A673 (cell line): Measurements from ENCODE around the gene LFNG. TPM values are rescaled to one million over a fixed set of nuclear protein-coding genes. Genes with fewer than 3 reads are reported as not detected.

Experiments used
- BruUV-seq: library from RNA; stranded (reverse); fragments of 400-500 nt; replicated peaks from 2 replicates; lab custom pipeline; 2021; lab: Mats Ljungman, UMichigan
- CTCF ChIA-PET: fragments of 300-600 bp; sonication (Branson Sonifier 250); formaldehyde crosslinking; loops from one replicate; lab custom pipeline; 2022; ENCODE audit warnings: antibody characterized with exemption; lab: Charles Lee
- POLR2A ChIA-PET: fragments of 300-600 bp; sonication (Branson Sonifier 250); formaldehyde crosslinking; loops from one replicate; lab custom pipeline; 2022; ENCODE audit warnings: antibody characterized with exemption; ENCODE audit not compliant: low non-redundant PET; lab: Charles Lee
- DNase-seq: peaks from one replicate; pipeline ENCODE4 v3.0.0-alpha.2; 2015; ENCODE audit warnings: low spot score
- H3K27ac ChIP-seq: fragments of 200-600 bp; sonication (generic); 2 replicates; pipeline ENCODE4 v1.5.1; 2016; ENCODE audit warnings: mixed run types, low read depth, mild to moderate bottlenecking, mixed read lengths, antibody characterized with exemption, low read length; ENCODE audit not compliant: poor library complexity, severe bottlenecking
- H3K27me3 ChIP-seq: fragments of 200-600 bp; sonication (generic); replicated peaks from 2 replicates; pipeline ENCODE4 v1.6.1; 2017; ENCODE audit warnings: mixed run types, low read depth, mild to moderate bottlenecking, mixed read lengths, antibody characterized with exemption, low read length; ENCODE audit not compliant: insufficient read depth, poor library complexity
- H3K36me3 ChIP-seq: fragments of 200-600 bp; sonication (generic); 2 replicates; pipeline ENCODE4 v1.6.1; 2016; ENCODE audit warnings: mixed run types, mild to moderate bottlenecking, mixed read lengths, antibody characterized with exemption, low read length; ENCODE audit not compliant: insufficient read depth, poor library complexity, severe bottlenecking
- H3K4me1 ChIP-seq: fragments of 200-600 bp; sonication (generic); 2 replicates; pipeline ENCODE4 v1.6.1; 2017; ENCODE audit warnings: mixed run types, mild to moderate bottlenecking, mixed read lengths, antibody characterized with exemption, low read length; ENCODE audit not compliant: insufficient read depth, poor library complexity, severe bottlenecking
- H3K4me3 ChIP-seq: fragments of 200-600 bp; sonication (generic); 2 replicates; pipeline ENCODE4 v1.5.1; 2016; ENCODE audit warnings: low read depth, mixed run types, mild to moderate bottlenecking, mixed read lengths, low read length; ENCODE audit not compliant: poor library complexity, severe bottlenecking
- H3K9me3 ChIP-seq: fragments of 200-600 bp; sonication (generic); 2 replicates; pipeline ENCODE4 v1.6.1; 2016; ENCODE audit warnings: mixed run types, low read depth, mild to moderate bottlenecking, mixed read lengths, antibody characterized with exemption, low read length; ENCODE audit not compliant: poor library complexity, severe bottlenecking
- CTCF ChIP-seq: fragments of 300-800, 200-600 bp; sonication (generic); conservative IDR thresholded peaks from 2 replicates; pipeline ENCODE4 v1.5.1; 2017; ENCODE audit warnings: low read depth, mild to moderate bottlenecking, antibody characterized with exemption, low read length, moderate library complexity, mixed read lengths
- EZH2 ChIP-seq: fragments of 200-600 bp; sonication (generic); IDR thresholded peaks from 2 replicates; pipeline ENCODE4 v1.6.1; 2017; ENCODE audit warnings: borderline replicate concordance, low read depth, mild to moderate bottlenecking, mixed read lengths, antibody characterized with exemption, low read length; ENCODE audit not compliant: poor library complexity, severe bottlenecking
- intact Hi-C: fragments of 100-400 bp; cut with micrococcal nuclease; formaldehyde crosslinking; loops from one replicate; pipeline ENCODE4 v1.10.0; 2022; ENCODE audit not compliant: unreplicated experiment
- total RNA-seq: library from RNA; stranded (reverse); gene quantifications from 2 replicates; pipeline ENCODE4 v1.2.3, GENCODE V29; 2021

The LFNG gene
- total RNA-seq, 1 experiment from 2014 or later: 11.7 TPM

- intact Hi-C loops: no loop called here
- DNase-seq: peak; percentile 49
- Histone ChIP-seq H3K4me3 (no peak overlapping the region), H3K4me1 (peaks cover 43% of the 10 kb centered on the region), H3K27ac (no peak overlapping the region), H3K36me3 (no peaks in the 10 kb centered on the region), H3K9me3 (no peaks in the 10 kb centered on the region), H3K27me3 (no peaks in the 10 kb centered on the region)
- TF ChIP-seq CTCF (0 out of 2 replicates have a peak, but pooled peaks have one; percentile 14), EZH2 (no peak)
- CTCF ChIA-PET: no interaction called here
- no TSS peak for BruUV-seq
- POLR2A ChIA-PET: no interaction called here
Observed at GRCh38 chr7:2521952-2522591, 2.5 kb downstream of the LFNG start.

- H3K36me3 ChIP-seq: no peaks in the 10 kb centered on the region
- H3K27ac ChIP-seq: no peak overlapping the region
- peaks cover 38% of the 10 kb centered on the region for H3K4me1 ChIP-seq
- no peak overlapping the region for H3K4me3 ChIP-seq
- intact Hi-C loops: no loop called here
- ChIA-PET POLR2A (no interaction called here), CTCF (no interaction called here)
- BruUV-seq: no TSS peak
- DNase-seq: peak; percentile 76
- H3K9me3 ChIP-seq: no peaks in the 10 kb centered on the region
- H3K27me3 ChIP-seq: no peaks in the 10 kb centered on the region
- TF ChIP-seq EZH2 (no peak), CTCF (no peak)
Observed at GRCh38 chr7:2522780-2523433, 3.3 kb downstream of the LFNG start.

- BruUV-seq: no TSS peak
- no peak for TF ChIP-seq EZH2
- TF ChIP-seq CTCF: no peak
- no peaks in the 10 kb centered on the region for H3K9me3 ChIP-seq
- no peak overlapping the region for H3K4me3 ChIP-seq
- ChIA-PET CTCF (no interaction called here), POLR2A (no interaction called here)
- H3K36me3 ChIP-seq: no peaks in the 10 kb centered on the region
- H3K27ac ChIP-seq: no peak overlapping the region
- H3K4me1 ChIP-seq: peaks cover 32% of the 10 kb centered on the region
- intact Hi-C loops: no loop called here
- H3K27me3 ChIP-seq: no peaks in the 10 kb centered on the region
- no peak for DNase-seq
Observed at GRCh38 chr7:2523461-2523936, 3.9 kb downstream of the LFNG start.
